HG03045 (cell line): ENCODE data around the gene TSPY1.
"Not testable (repeated sequence)": the region's sequence is repeated elsewhere in the genome, so short reads cannot be mapped to it uniquely, and the experiment has no call there.

Experiments used
- ATAC-seq: cut with Tn5 transposase; IDR thresholded peaks from one replicate; pipeline ENCODE4 v1.9.1; 2021; ENCODE audit warnings: mild to moderate bottlenecking, moderate library complexity; ENCODE audit not compliant: unreplicated experiment

The TSPY1 gene

DNA sequence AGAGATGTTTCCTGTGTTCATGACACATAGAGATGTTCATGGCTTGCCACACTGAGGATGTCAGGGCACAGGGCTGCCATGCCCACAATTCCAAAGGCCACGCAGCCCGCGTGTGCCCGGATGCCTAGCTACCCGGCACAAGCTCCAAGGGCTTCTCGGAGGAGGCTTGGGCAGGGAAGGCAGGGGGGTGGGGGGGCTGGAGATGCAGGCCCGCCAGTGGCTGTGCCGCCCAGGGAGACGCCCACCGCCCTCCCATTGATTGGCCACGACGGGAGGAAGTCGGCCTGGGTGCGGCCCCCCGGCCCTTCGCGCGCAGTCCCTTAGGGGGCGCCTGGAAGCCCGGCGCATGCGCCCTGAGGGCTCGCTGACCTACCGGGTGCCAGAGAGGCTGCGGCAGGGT is at the start of gene TSPY1:
TSPY1 (plus strand) TSS at position 301 of the 400 bp plus-strand sequence; CDS start at position 347, 46 bp downstream.
- not testable (repeated sequence) for ATAC-seq

GRCh38 chrY:9486967-9487366 is 20.2 kb downstream of the TSPY1 start, which contains the start of gene TSPY9:
Gene TSPY9, plus strand, starts transcription at chrY:9487267. Its CDS starts 46 bp downstream, at chrY:9487313.
- not testable (repeated sequence) for ATAC-seq

DNA sequence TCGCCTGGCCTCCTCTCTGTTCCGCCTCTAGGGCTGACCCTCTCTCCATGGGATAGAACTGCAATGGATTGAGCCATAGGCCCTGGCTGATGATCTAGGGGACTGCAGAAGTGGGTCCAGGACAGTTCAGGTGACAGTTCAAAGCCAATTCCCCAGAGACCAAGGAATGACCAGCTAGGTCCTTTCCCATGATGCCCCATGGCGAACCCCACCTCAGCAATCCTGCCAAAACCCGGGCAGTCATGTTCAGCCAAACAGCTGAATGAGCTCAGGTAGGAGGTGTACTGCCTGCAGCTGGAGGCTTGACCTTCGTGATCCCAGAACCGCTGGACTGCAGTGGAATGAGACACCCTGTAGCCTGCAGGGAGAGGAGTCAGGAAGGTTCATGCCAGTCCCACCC is 37.6 kb downstream of the TSPY1 start:
- not testable (repeated sequence) for ATAC-seq

DNA sequence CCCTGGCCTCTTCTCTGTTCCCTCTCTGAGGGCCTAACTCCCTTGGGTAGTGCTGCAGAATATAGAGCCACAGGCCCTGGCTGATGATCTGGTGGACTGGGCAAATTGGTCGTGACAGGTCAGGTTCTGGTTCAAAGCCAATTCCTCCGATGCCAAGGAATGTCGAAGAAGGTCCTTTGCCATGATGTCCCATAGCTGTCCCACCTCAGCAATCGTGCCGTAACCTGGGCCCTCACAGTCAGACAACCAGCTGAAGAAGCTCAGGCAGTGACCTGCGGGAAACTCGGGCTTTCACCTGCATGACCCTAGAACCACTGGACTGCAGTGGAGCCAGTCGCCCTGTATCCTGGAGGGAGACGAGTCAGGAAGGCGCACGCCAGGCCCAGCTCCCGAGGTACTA is 49.5 kb downstream of the TSPY1 start:
- not testable (repeated sequence) for ATAC-seq
